Astrocyte (in vitro differentiated cells and primary cell): ENCODE data around the gene EDIL3. TPM values are rescaled to one million over a fixed set of nuclear protein-coding genes. Genes with fewer than 3 reads are reported as not detected.

Source experiments
- DNase-seq: peaks from one replicate; pipeline ENCODE4 v3.0.0-alpha.2; 2010; ENCODE audit warnings: low read depth
- FAIRE-seq: peaks from 2 replicates; lab custom pipeline; 2011; peaks lifted over from hg19 to GRCh38; lab: Jason Lieb, UNC
- H2AFZ ChIP-seq: 2 replicates; pipeline ENCODE4 v1.6.0; 2012; ENCODE audit warnings: low read depth, low read length, inconsistent platforms
- H3K27ac ChIP-seq: 2 replicates; pipeline ENCODE4 v1.5.1; 2011; ENCODE audit warnings: low read depth, low read length, inconsistent platforms
- H3K27me3 ChIP-seq: 2 replicates; pipeline ENCODE4 v1.6.0; 2011; ENCODE audit warnings: low read length, inconsistent platforms; ENCODE audit not compliant: insufficient read depth
- H3K36me3 ChIP-seq: 2 replicates; pipeline ENCODE4 v1.5.1; 2011; ENCODE audit warnings: low read length, inconsistent platforms; ENCODE audit not compliant: insufficient read depth
- H3K4me1 ChIP-seq: 2 replicates; pipeline ENCODE4 v1.5.1; 2011; ENCODE audit warnings: low read length, inconsistent platforms; ENCODE audit not compliant: insufficient read depth
- H3K4me2 ChIP-seq: 2 replicates; pipeline ENCODE4 v1.6.0; 2012; ENCODE audit warnings: low read length, inconsistent platforms
- H3K4me3 ChIP-seq: 2 replicates; pipeline ENCODE4 v1.5.1; 2011; ENCODE audit warnings: low read depth, mild to moderate bottlenecking, low read length, inconsistent platforms; ENCODE audit not compliant: insufficient read depth
- H3K79me2 ChIP-seq: 2 replicates; pipeline ENCODE4 v1.6.0; 2012; ENCODE audit warnings: mild to moderate bottlenecking, low read length, inconsistent platforms; ENCODE audit not compliant: insufficient read depth
- H3K9ac ChIP-seq: 2 replicates; pipeline ENCODE4 v1.6.0; 2012; ENCODE audit warnings: mild to moderate bottlenecking, low read length, inconsistent platforms
- H3K9me3 ChIP-seq: 2 replicates; pipeline ENCODE4 v1.5.1; 2012; ENCODE audit warnings: low read depth, mild to moderate bottlenecking, low read length, inconsistent platforms; ENCODE audit not compliant: insufficient read depth
- H4K20me1 ChIP-seq: 2 replicates; pipeline ENCODE4 v1.6.0; 2012; ENCODE audit warnings: low read length, inconsistent platforms; ENCODE audit not compliant: insufficient read depth
- H3K27ac Mint-ChIP-seq: one replicate; pipeline ENCODE4 v1.8.0; 2021; ENCODE audit warnings: mild to moderate bottlenecking, mixed read lengths; ENCODE audit not compliant: unreplicated experiment
- H3K27me3 Mint-ChIP-seq: one replicate; pipeline ENCODE4 v1.8.0; 2021; ENCODE audit warnings: low read depth, mixed read lengths; ENCODE audit not compliant: unreplicated experiment
- H3K36me3 Mint-ChIP-seq: one replicate; pipeline ENCODE4 v1.8.0; 2021; ENCODE audit warnings: low read depth, mixed read lengths; ENCODE audit not compliant: unreplicated experiment
- H3K4me1 Mint-ChIP-seq: one replicate; pipeline ENCODE4 v1.8.0; 2021; ENCODE audit warnings: low read depth, mixed read lengths; ENCODE audit not compliant: unreplicated experiment
- H3K4me3 Mint-ChIP-seq: one replicate; pipeline ENCODE4 v1.8.0; 2021; ENCODE audit warnings: mild to moderate bottlenecking, moderate library complexity, mixed read lengths; ENCODE audit not compliant: unreplicated experiment
- H3K9me3 Mint-ChIP-seq: one replicate; pipeline ENCODE4 v1.8.0; 2021; ENCODE audit warnings: mild to moderate bottlenecking, mixed read lengths; ENCODE audit not compliant: unreplicated experiment
- EZH2 ChIP-seq: IDR thresholded peaks from 2 replicates; pipeline ENCODE4 v1.6.1; 2012; ENCODE audit warnings: mild to moderate bottlenecking, low read length, inconsistent platforms; ENCODE audit not compliant: insufficient read depth
- total RNA-seq: library from RNA; stranded (reverse); gene quantifications from 2 replicates; pipeline ENCODE4 v1.2.1, GENCODE V29; 2021
- TF ChIP-seq, protein P1 (sequence below): IDR thresholded peaks from 2 replicates; pipeline ENCODE4 v1.5.1; 2011; ENCODE audit warnings: low read depth, mild to moderate bottlenecking, inconsistent platforms, low read length, moderate library complexity; ENCODE audit not compliant: insufficient read depth

The EDIL3 gene
- total RNA-seq, 1 donor from 2014 or later: 226 TPM

DNA sequence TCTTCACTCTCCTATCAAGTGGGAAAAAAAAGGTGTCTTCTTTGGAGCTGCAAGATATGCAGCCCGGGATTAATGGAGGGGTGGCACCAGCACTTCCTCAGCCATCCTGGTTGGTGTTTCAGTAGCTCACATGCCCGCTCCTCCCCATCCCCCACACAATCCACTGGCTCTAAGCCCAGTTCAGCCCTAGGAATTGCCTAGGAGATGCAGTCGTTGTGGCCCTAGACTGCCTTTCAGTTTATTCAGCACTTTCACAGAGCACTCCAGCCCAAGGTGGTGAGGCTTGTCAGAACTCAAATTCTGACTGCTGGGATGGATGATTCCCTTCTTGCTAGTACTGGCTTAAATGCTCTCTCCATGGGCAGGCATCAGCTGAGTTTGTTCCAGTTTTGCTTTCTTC lies 35.1 kb upstream of the EDIL3 start:
- no peak overlapping the region for H2AFZ ChIP-seq

DNA sequence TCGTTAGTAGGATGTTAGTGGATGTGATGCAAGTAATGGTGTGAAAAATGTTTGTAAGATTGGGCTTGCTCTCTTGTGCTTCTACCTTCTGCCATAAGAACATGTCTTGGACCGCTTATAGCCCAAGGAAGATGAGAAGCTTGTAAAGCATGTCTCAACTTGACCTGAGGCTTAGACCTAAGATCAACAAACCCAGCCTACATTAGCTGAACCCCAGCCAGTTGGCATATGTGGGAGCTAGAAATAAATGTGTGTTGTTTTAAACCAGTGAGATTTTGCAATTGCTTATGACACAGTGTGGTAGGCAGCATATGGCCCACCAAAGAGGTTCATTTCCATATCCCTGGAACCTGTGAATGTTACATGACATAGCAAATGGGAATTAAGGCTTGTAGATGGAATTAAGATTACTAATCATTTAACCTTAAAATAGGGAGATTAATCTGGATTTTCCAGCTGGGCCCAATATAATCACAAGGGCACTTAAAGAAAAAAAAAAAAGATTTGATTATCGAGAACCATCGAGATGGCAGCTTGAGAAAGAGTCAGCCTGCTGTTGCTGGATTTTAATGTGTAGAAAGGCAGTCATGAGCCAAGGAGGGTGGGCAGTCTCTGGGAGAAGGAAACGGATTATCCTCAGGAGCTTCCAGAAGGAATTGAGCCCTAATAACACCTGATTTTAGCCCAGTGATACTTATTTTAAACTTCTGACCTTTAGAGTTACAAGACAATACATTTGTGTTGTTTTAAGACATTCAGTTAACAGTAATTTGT lies 27.3 kb upstream of the EDIL3 start:
- FAIRE-seq: no peak
- Mint-ChIP-seq H3K27me3 (no peaks in the 10 kb centered on the region), H3K36me3 (no peaks in the 10 kb centered on the region)

More for the DNA sequence above, 35.1 kb upstream of the EDIL3 start:
- Histone ChIP-seq H3K27ac (no peak overlapping the region), H3K4me1 (no peaks in the 10 kb centered on the region), H3K4me2 (no peak overlapping the region), H3K27me3 (no peaks in the 10 kb centered on the region), H3K4me3 (no peak overlapping the region), H3K9ac (no peak overlapping the region), H3K79me2 (no peaks in the 10 kb centered on the region), H3K9me3 (no peaks in the 10 kb centered on the region), H4K20me1 (no peaks in the 10 kb centered on the region), H3K36me3 (no peaks in the 10 kb centered on the region)
- no peak for FAIRE-seq
- TF ChIP-seq, protein P1, sequence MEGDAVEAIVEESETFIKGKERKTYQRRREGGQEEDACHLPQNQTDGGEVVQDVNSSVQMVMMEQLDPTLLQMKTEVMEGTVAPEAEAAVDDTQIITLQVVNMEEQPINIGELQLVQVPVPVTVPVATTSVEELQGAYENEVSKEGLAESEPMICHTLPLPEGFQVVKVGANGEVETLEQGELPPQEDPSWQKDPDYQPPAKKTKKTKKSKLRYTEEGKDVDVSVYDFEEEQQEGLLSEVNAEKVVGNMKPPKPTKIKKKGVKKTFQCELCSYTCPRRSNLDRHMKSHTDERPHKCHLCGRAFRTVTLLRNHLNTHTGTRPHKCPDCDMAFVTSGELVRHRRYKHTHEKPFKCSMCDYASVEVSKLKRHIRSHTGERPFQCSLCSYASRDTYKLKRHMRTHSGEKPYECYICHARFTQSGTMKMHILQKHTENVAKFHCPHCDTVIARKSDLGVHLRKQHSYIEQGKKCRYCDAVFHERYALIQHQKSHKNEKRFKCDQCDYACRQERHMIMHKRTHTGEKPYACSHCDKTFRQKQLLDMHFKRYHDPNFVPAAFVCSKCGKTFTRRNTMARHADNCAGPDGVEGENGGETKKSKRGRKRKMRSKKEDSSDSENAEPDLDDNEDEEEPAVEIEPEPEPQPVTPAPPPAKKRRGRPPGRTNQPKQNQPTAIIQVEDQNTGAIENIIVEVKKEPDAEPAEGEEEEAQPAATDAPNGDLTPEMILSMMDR: no peak
- no peak for TF ChIP-seq EZH2
- Mint-ChIP-seq H3K27ac (no peak overlapping the region), H3K27me3 (no peaks in the 10 kb centered on the region), H3K4me3 (no peak overlapping the region), H3K4me1 (no peaks in the 10 kb centered on the region), H3K36me3 (peaks cover 5% of the 10 kb centered on the region), H3K9me3 (peaks cover 7% of the 10 kb centered on the region)
- no peak for DNase-seq

More for the DNA sequence above, 27.3 kb upstream of the EDIL3 start:
- H4K20me1 ChIP-seq: no peaks in the 10 kb centered on the region
- no peak overlapping the region for H3K9ac ChIP-seq
- H3K4me3 Mint-ChIP-seq: no peak overlapping the region
- DNase-seq: peak; percentile 7
- no peak overlapping the region for H3K4me3 ChIP-seq
- peaks cover 5% of the 10 kb centered on the region for H3K9me3 Mint-ChIP-seq
- H2AFZ ChIP-seq: no peak overlapping the region
- H3K27me3 ChIP-seq: no peaks in the 10 kb centered on the region
- H3K9me3 ChIP-seq: no peaks in the 10 kb centered on the region
- no peak overlapping the region for H3K4me2 ChIP-seq
- H3K36me3 ChIP-seq: no peaks in the 10 kb centered on the region
- no peak overlapping the region for H3K27ac Mint-ChIP-seq
- no peak overlapping the region for H3K27ac ChIP-seq
- no peaks in the 10 kb centered on the region for H3K4me1 ChIP-seq
- TF ChIP-seq EZH2: no peak
- TF ChIP-seq, protein P1: no peak
- H3K79me2 ChIP-seq: no peaks in the 10 kb centered on the region
- no peaks in the 10 kb centered on the region for H3K4me1 Mint-ChIP-seq
